Fibroblast of pulmonary artery (primary cell): Measurements from ENCODE around the gene STAT6.
A peak's percentile ranks its signal among the peaks of the same experiment; 100 is the strongest.

Experiments used
- DNase-seq: peaks from one replicate; pipeline ENCODE4 v3.0.0-alpha.2; 2010; ENCODE audit warnings: low read depth
- H3K4me3 ChIP-seq: replicated peaks from 2 replicates; pipeline ENCODE4 v1.5.1; 2011; ENCODE audit warnings: low read depth, mild to moderate bottlenecking, control low read depth, low read length, moderate library complexity
- TF ChIP-seq, protein P1 (sequence below): IDR thresholded peaks from 2 replicates; pipeline ENCODE4 v1.5.1; 2011; ENCODE audit warnings: mild to moderate bottlenecking, control low read depth, low read length, inconsistent platforms; ENCODE audit errors: missing control alignments

STAT6 gene

GRCh38 chr12:57049890-57050289 is 61.3 kb downstream of the STAT6 start, which contains the start of gene MYO1A:
Gene MYO1A (minus strand): TSS chr12:57050129. CDS start chr12:57048323, 1,806 bp downstream.
- no peak within 1 kb of the TSS for H3K4me3 ChIP-seq
- TF ChIP-seq, protein P1, sequence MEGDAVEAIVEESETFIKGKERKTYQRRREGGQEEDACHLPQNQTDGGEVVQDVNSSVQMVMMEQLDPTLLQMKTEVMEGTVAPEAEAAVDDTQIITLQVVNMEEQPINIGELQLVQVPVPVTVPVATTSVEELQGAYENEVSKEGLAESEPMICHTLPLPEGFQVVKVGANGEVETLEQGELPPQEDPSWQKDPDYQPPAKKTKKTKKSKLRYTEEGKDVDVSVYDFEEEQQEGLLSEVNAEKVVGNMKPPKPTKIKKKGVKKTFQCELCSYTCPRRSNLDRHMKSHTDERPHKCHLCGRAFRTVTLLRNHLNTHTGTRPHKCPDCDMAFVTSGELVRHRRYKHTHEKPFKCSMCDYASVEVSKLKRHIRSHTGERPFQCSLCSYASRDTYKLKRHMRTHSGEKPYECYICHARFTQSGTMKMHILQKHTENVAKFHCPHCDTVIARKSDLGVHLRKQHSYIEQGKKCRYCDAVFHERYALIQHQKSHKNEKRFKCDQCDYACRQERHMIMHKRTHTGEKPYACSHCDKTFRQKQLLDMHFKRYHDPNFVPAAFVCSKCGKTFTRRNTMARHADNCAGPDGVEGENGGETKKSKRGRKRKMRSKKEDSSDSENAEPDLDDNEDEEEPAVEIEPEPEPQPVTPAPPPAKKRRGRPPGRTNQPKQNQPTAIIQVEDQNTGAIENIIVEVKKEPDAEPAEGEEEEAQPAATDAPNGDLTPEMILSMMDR, result no peak
- DNase-seq, result peak; percentile 13

DNA sequence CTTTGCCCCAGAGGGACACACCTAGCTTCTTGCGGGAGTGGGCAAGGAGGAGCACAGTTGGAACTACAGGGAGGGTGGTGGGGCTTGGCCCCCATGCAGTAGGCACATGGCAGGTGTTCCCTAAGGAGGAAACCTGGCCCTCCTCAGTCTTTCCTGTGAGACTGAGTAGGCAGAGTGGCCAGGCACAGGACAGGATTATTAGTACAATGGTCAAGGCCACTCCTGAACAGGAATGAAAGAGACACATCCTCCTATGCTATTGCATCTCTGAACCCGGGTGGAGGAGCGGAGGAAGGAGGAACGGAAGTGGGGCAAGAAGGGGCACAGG is 62.1 kb downstream of the STAT6 start:
- H3K4me3 ChIP-seq, result no peak overlapping the region
- no peak for DNase-seq
- TF ChIP-seq, protein P1, result no peak

DNA sequence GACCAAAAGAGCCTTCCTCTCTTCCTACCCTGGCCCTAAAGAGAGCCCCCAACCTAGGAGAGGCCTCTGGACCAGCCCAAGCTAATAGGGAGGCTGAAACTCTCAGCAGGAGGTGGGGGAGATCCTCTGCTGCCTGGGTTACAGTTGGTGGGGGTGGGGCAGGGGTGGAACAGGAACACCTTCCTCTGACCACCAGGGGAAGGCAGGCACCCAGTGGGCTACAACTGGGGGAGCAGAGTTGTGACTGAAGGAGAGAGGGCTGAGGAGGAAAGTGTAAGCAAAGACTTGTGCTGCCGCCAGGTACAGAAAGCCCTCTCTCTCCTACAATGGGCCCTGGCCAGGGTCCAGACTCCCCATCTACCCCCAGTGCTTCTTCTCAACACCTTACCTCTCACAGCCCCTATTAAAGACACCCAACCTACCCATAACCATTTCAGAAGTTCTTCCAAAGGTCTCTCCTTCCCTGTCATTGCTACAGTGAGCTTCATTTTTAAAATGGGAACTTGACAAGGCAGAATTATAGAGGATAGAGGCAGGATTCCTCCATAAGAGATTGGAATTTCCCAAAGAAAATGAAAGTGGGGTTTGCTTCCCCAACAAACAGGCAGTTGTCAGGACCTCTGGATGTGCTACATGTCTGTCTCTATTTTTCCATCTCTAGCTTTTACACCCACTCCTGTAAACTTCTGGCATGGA is 62.6 kb downstream of the STAT6 start:
- no peak for DNase-seq
- TF ChIP-seq, protein P1, result no peak
- no peak overlapping the region for H3K4me3 ChIP-seq

DNA sequence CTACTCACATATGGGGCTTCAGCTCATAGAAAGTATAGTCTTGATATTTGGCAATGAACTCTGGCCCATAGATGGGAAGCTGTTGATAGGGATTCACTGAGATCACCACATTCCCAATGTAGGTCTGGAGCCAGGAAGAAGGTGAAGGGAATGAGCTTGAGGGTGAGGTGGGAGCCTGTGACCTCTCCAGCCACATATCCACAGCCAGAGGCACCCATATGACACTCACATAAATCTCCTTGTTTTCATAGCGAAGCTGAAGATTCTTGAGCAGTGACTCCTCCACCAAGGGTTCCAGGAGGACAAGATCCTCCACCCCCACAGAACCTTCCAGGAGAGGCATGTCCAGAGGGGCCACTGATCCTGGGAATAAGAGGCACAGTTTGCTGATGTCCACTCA is 63.2 kb downstream of the STAT6 start:
- no peak for DNase-seq
- TF ChIP-seq, protein P1, result no peak
- H3K4me3 ChIP-seq, result no peak overlapping the region

DNA sequence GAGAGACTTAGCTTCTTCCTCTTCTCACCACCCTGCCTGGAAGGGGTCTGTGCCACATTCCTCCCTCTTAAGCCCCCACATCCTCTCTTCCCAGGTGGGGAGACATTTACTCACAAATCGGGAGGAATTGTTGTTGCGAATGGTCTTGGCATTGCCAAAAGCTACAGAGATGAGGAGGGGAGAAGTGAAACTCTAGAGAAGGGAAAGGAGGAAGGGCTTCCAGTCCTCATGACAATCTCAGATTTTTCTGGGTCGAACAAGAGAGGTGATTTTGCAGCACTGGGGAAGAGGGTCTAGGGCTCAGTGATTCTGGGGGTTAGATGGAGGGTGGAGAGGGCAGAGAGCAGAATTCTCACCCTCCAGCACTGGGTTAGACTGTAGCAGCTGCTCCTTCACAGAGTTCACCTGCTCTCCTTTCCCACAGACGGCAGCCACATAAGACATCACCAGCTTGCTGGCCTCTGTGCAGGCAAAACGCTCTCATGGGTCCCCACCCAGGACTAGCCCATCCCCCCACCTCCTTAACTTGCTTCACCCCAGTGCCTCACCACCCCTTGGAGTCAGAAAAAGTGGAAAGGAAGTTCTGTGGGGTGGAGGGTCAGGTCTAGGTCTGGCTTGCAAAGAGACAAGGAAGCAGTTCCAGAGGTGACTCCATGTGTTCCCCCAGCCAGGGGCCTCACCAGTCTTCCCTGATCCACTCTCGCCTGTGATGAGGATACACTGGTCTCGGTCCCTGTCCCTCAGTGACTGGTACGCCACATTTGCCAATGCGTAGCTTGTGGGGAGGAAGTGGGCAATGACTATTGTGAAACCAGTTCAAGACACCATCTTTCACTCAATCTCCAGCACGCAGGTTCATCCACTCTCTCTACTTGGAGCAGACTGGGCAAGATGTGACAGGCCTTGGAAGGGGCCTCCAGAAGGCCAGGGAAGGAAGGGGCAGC is 63.9 kb downstream of the STAT6 start:
- H3K4me3 ChIP-seq, result no peak overlapping the region
- no peak for DNase-seq
- TF ChIP-seq, protein P1, result no peak

DNA sequence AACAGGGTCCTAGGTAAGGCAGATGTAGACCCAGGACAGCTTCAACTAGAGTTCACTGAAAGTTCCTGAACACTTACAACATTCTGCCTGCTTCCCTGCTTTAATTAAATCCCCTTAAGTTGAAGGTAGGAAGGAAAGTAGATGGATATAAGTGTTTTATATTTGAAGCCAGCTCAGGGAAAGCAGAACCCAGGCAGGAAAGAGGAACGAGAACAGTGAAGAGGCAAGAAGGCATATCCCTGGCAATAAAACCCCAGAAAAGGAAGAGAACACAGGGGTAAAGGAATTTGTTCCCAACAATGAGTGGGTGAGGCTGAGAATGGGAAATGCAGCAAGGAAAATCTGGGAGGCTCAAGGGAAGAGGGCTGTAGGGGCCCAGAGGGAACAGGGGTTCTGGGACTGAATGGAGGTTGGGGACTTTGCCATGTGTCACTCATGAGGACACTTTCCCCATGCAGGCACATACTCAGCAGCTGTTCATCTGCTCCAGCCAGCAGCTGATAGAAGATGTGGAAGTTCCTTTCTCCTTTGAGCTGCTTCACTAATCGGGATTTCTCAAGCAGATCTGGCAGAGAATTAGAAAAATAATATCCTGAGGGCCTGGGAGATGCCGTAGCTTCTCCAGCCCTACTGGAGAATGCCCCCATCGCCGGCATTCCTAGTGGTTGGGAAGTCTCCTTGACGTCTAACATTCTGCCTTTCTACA is 64.9 kb downstream of the STAT6 start:
- TF ChIP-seq, protein P1, result no peak
- no peak overlapping the region for H3K4me3 ChIP-seq
- no peak for DNase-seq
